GM11168 (cell line): ENCODE measurements around the gene ELMOD1.
"Not testable (repeated sequence)": the region's sequence is repeated elsewhere in the genome, so short reads cannot be mapped to it uniquely, and the experiment has no call there.

Source experiments
- in situ Hi-C: fragments of 300-500 bp; cut with MboI; formaldehyde crosslinking; loops from one replicate; pipeline ENCODE4 v1.12.0; 2022; ENCODE audit warnings: low sequenced_read_pairs; ENCODE audit not compliant: unreplicated experiment

The ELMOD1 gene

DNA sequence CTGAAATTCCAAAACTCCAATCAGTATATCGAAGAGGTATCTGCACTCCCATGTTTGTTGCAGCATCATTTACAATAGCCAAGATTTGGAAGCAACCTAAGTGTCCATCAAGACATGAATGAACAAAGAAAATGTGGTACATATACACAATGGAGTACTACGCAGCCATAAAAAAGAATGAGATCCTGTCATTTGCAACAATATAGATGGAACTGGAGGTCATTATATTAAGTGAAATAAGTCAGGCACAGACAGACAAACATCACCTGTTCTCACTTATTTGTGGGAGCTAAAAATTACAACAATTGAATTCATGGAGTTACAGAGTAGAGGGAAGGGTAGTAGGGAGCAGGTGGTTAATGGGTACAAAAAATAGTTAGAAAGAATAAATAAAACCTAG, 11.8 kb upstream of the ELMOD1 start:
- in situ Hi-C loops = not testable (repeated sequence)

DNA sequence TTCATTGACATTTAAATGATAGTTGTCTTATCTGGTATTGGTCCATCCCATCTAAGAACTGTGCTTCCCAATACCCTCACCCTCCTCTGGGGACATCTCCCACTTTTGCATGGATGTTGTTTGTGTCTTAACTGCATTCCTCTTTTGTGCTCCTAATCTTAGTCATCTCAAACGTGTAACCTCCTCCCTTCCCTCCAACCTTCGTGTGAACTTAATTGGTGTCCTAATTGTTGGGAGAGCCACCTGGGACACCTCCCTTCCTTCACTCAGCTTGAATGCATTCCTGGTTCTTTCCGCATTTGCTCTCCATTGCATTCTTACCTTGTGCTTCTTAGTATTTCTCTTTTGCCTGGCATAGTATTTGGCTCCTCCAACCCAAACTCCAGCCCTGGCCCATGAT, 9.8 kb upstream of the ELMOD1 start:
- in situ Hi-C loops = loop anchor here (10.0 kb wide), 1 partner anchor 114 kb away; no protein-coding TSS in a partner anchor

GRCh38 chr11:107583629-107584195, 7.2 kb upstream of the ELMOD1 start:
- in situ Hi-C loops = loop anchor here (10.0 kb wide), 1 partner anchor 111 kb away; no protein-coding TSS in a partner anchor

GRCh38 chr11:107587306-107587979, 3.5 kb upstream of the ELMOD1 start:
- in situ Hi-C loops = loop anchor here (10.0 kb wide), 1 partner anchor 107 kb away; no protein-coding TSS in a partner anchor

DNA sequence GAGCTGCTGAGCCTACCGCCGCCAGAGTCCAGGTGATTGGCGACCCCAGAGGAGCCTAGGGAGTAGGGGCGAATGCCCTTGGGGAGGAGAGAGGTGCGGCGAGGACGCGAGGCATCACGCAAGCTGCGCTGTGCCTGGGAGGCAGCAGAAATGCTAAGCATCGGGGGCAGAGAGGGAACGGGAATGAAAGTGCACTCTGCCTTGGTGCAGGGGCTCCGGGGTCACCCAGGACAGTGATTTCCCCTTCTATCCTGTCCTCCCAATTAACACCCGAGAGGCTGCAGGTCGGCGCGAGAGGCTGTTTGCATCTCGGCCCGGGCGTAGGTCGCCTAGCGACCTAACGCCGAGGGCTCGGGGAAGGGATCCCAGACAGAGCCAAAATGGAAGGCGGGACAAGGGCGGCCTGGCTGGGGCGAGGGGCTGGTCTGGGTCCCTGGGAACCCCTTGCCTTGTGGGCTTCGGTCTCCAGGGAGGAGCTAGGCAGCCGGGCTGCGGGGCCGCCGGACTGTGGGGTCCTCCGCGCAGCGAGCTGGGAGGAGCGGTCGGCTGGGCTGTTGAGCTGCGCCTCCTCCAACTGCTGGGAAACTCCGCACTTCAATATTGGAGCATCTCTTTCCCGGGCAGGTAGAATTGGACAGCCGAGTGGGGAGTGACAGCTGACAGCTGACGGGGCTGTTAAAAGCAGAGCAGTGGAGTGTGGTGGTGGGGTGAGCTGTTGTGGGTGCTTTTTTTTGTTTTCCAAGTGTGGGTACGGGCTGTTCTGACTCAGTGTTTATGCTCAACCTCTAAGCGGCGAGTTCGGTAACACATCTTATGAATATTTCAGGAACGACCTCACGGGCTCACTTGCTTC, 657 bp downstream of the ELMOD1 start:
- in situ Hi-C loops = no loop called here

GRCh38 chr11:107592231-107592590, 1.3 kb downstream of the ELMOD1 start:
- in situ Hi-C loops = no loop called here

- in situ Hi-C loops = no loop called here
These were observed 1.9 kb downstream of the ELMOD1 start for GRCh38 chr11:107592813-107593212.

DNA sequence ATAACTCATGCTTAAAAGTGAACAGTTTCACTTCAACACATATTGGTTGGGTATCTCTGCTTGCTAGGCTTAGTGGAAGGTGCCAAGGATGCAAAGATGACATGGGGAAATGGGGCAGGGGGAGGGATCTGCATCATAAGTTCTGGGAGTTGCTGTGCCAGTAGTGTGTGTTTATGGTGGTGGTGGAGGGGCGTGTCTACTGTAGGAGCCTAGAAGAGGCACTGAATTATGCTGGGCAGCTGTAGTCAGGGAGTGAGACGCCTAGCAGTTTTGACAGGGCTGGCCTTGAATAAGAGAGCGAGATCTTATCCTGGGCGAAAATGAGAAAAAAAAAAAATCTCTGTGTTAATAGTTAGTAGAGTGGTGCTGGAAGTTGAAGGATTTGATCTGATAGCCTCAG, 3.0 kb downstream of the ELMOD1 start:
- in situ Hi-C loops = no loop called here

DNA sequence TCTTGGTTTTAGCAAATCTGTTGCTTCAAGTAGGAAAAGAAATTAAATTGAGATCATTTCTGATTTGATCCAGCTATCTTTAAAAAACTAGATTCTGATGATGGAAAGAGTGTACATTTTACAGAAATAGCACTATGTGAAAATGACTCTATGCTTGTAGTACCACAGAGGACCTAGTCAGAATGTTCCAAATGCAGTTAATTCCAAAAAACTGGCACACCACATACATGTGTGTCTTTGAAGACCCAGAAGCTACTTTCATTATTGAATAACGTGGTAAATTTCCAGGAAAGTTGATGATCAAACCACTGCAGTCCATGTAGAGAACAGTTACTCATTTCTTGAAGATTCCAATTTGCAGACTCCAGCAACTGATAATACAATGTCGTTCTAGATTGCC, 3.8 kb downstream of the ELMOD1 start:
- in situ Hi-C loops = no loop called here

DNA sequence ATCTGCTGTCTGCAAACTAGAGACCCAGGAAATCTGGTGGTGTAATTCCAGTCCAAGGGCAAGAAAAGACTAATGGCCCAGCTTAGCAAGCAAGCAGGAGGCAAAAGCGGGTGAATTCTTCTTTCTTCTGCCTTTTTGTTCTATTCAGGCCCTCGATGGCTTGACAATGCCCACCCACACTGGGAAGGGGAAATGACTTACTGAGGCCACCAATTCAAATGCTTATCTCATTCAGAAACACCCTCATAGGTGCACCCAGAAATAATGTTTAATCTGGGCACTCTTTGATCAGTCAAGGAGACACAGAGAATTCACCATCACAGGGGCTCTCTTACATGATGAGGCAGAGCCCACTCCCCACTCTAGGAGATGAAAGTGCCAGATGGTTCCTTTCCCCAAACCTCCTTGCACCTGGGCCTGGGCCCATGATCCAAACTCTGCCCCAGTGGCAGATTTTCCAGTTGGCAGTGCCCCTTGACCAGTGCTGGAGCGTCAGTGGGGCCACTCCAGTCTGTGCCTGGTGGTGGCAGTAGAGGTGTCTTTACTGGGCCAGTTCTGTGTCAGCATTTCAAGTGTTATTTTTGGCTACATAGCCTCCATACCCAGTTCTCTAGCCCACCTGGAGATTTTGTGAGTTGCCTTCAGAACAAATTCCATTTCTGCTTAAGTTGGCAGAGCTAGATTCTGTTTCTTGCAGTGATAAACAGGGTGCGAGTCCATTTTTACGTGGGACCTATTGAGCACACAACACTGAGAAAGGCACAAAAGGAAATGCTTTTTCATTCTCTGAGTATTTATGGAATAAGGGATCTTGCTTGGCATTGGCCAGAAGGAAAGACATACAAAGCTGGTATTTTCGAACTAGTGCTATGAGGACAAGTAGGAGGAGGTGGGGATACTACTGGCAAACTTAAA, 7.5 kb downstream of the ELMOD1 start:
- in situ Hi-C loops = no loop called here

GRCh38 chr11:107605061-107606006, 14.4 kb downstream of the ELMOD1 start:
- in situ Hi-C loops = no loop called here

- in situ Hi-C loops = no loop called here
These were observed 15.2 kb downstream of the ELMOD1 start for GRCh38 chr11:107606141-107606540.

DNA sequence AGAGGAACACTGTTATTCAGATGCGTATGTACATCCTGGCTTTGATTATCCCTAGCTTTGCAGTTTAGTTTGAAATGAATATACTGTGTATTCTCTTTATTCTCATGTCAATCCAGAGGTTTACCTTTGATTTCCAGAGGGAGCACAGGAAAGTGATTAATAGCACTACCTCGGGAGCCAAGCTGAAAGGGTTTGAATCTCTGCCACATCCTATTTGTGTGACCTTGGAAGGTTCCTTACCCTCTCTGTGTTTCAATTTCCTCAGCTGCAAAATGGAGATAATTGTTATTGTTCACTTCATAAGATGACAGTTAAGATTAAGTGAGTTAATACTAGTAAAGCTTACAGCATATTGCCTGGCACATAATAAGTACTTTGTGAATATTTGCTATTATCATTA, 17.9 kb downstream of the ELMOD1 start:
- in situ Hi-C loops = no loop called here

DNA sequence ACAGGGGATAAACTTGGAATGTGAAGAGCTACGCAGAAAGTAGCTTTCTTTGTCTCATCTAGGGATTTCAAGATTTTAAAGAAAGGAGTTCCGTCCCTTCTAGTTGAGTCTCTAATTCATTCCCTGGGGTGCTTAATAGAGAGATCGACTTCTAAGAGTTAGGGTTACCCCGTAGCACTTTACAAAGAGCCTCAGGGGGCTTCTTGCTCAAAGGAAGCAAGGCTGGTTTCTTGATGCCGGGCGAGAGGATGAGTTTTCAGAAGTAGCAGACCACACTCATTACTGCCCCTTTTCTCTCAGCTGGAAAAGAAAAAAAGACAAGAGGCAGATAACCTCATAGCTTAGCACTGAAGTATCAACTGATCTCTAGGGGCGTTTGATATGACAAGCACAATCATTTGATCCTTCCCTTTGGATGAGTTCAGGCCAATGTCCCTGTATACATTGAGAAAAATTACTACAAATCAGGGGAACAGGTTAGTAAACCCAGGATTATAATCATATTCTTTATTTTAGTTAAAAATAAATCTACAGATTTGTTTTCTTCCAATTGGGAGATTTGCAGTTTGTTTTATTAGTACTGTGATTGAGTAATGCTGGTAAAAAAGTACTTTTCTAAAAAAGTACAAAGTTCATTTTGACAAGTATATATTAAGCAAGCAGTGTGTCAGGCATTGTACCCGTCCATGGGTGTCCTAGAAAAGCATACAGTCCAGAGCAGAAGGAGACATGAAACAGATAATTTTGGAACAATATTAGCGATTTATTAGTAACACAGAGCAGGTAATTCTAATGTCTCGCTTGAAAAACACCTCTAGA, 18.7 kb downstream of the ELMOD1 start:
- in situ Hi-C loops = no loop called here

- in situ Hi-C loops = no loop called here
These were observed 21.5 kb downstream of the ELMOD1 start for GRCh38 chr11:107612445-107612844.

GRCh38 chr11:107619926-107620325, 29.0 kb downstream of the ELMOD1 start:
- in situ Hi-C loops = no loop called here

DNA sequence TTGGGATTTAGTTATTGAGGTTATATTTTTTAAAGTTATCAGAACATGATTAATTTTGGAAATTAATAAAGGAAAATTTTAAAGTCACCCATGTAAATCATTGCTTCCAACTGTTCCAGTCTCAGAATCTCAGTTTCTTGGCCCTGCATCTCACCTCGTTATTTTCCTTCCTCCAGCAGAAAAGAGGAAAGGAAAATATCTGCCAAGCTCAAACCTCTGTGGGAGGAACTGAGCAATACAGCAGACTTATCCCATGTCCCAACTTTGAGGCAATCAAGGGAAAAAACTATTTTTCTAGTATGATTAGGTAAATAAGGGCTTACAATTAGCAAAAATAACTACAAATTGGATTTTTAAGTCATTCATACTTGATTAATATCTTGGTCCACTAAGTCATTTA, 30.1 kb downstream of the ELMOD1 start:
- in situ Hi-C loops = no loop called here

- in situ Hi-C loops = no loop called here
These were observed 32.2 kb downstream of the ELMOD1 start for GRCh38 chr11:107623183-107623582.
